HepG2 (cell line): ENCODE measurements around the gene SLC8A2. TPM values are rescaled to one million over a fixed set of nuclear protein-coding genes. Genes with fewer than 3 reads are reported as not detected.

Source experiments
- CAMTA2 ChIP-seq: sonication (generic); formaldehyde crosslinking; IDR thresholded peaks from 2 replicates; pipeline ENCODE4 v1.4.0; 2020; ENCODE audit warnings: mild to moderate bottlenecking, missing genetic modification reagents, borderline replicate concordance
- DPF2 ChIP-seq: sonication (generic); formaldehyde crosslinking; IDR thresholded peaks from 2 replicates; pipeline ENCODE4 v1.4.0; 2020; ENCODE audit warnings: mild to moderate bottlenecking, low read depth, missing genetic modification reagents, borderline replicate concordance
- EHMT2 ChIP-seq: fragments of 200-600 bp; sonication (generic); IDR thresholded peaks from 2 replicates; pipeline ENCODE4 v1.7.0; 2017; ENCODE audit warnings: antibody characterized with exemption, low read depth, low read length, borderline replicate concordance
- ERF ChIP-seq: IDR thresholded peaks from 2 replicates; pipeline ENCODE4 v1.6.1; 2018; ENCODE audit warnings: missing biosample characterization, missing genetic modification reagents
- FOXP1 ChIP-seq, 2 experiments: fragments of 450-650 bp in 1 of 2; IDR thresholded peaks; 2 replicates each; pipeline ENCODE4 v1.6.1; 2017 to 2018; ENCODE audit warnings: antibody characterized with exemption in 1 of 2
- ISX ChIP-seq: sonication (generic); formaldehyde crosslinking; conservative IDR thresholded peaks from 2 replicates; pipeline ENCODE4 v1.5.0; 2020; ENCODE audit warnings: missing genetic modification reagents
- NCOA5 ChIP-seq: sonication (generic); formaldehyde crosslinking; IDR thresholded peaks from 2 replicates; pipeline ENCODE4 v1.4.0; 2020; ENCODE audit warnings: missing genetic modification reagents
- NR2F6 ChIP-seq, 2 experiments: IDR thresholded peaks; 2 replicates each; pipeline ENCODE4 v1.6.1; 2016; ENCODE audit warnings: antibody characterized with exemption in 1 of 2, mild to moderate bottlenecking in 1 of 2
- PHF5A ChIP-seq: IDR thresholded peaks from one replicate; pipeline ENCODE4 v1.6.1; 2018; ENCODE audit warnings: low read depth, missing genetic modification reagents; ENCODE audit not compliant: unreplicated experiment
- XRCC5 ChIP-seq: fragments of 200-400 bp; formaldehyde crosslinking; optimal IDR thresholded peaks from 2 replicates; pipeline ENCODE3; 2017; ENCODE audit warnings: mild to moderate bottlenecking, low read length
- ZFP90 ChIP-seq: sonication (generic); formaldehyde crosslinking; IDR thresholded peaks from 2 replicates; pipeline ENCODE4 v1.8.0; 2022; ENCODE audit warnings: missing genetic modification reagents, mild to moderate bottlenecking, inconsistent platforms, borderline replicate concordance
- ZMYM3 ChIP-seq: sonication (generic); formaldehyde crosslinking; IDR thresholded peaks from 2 replicates; pipeline ENCODE4 v1.5.1; 2020; ENCODE audit warnings: mild to moderate bottlenecking, missing genetic modification reagents
- ZNF160 ChIP-seq: sonication (generic); formaldehyde crosslinking; IDR thresholded peaks from 2 replicates; pipeline ENCODE4 v1.8.0; 2022; ENCODE audit warnings: mild to moderate bottlenecking, inconsistent platforms, missing genetic modification reagents
- ZNF251 ChIP-seq: sonication (generic); formaldehyde crosslinking; IDR thresholded peaks from 2 replicates; pipeline ENCODE4 v1.9.0; 2021; ENCODE audit warnings: mild to moderate bottlenecking, missing genetic modification reagents
- ZNF33A ChIP-seq: sonication (generic); formaldehyde crosslinking; IDR thresholded peaks from 2 replicates; pipeline ENCODE4 v1.5.1; 2020; ENCODE audit warnings: missing genetic modification reagents, mild to moderate bottlenecking, moderate library complexity, borderline replicate concordance
- ZNF788 ChIP-seq: sonication (generic); formaldehyde crosslinking; IDR thresholded peaks from 2 replicates; pipeline ENCODE4 v1.5.0; 2020; ENCODE audit warnings: mild to moderate bottlenecking, missing genetic modification reagents, borderline replicate concordance
- ZNF816 ChIP-seq: sonication (generic); formaldehyde crosslinking; IDR thresholded peaks from 2 replicates; pipeline ENCODE4 v1.8.0; 2022; ENCODE audit warnings: missing genetic modification reagents, mild to moderate bottlenecking, borderline replicate concordance
- polyA plus RNA-seq, 8 experiments: library from polyadenylated mRNA; depleted of rRNA in 3 of 8; stranded (reverse) in 7 of 8; unstranded in 1 of 8; fragments of >200 nt; fragmentation: Illumina TruSeq in 4 of 8; extraction: Trizol in 4 of 8; gene quantifications; 2 replicates each; pipeline versions ENCODE4 v1.2.1 to v1.2.3, GENCODE V29; 2011 to 2016; ENCODE audit warnings: low read depth in 4 of 8, missing spikeins in 1 of 8, mixed read lengths in 1 of 8; ENCODE audit not compliant: insufficient read depth in 1 of 8
- total RNA-seq, 5 experiments: library from RNA; depleted of rRNA; stranded (reverse); fragments of >200 nt; fragmentation: Illumina TruSeq; extraction: Trizol; gene quantifications; 2 replicates each; pipeline ENCODE4 v1.2.3, GENCODE V29; 2016; ENCODE audit warnings: low read depth in 1 of 5
- TF ChIP-seq, protein P1 (sequence below): sonication (generic); formaldehyde crosslinking; IDR thresholded peaks from 2 replicates; pipeline ENCODE4 v1.4.0; 2020; ENCODE audit warnings: missing genetic modification reagents
- TF ChIP-seq, protein P2 (sequence below): sonication (generic); formaldehyde crosslinking; IDR thresholded peaks from 2 replicates; pipeline ENCODE4 v1.8.0; 2022; ENCODE audit warnings: missing genetic modification reagents, mild to moderate bottlenecking, inconsistent platforms, borderline replicate concordance
- TF ChIP-seq, protein P3 (sequence below), 2 experiments: sonication (generic) in 1 of 2; formaldehyde crosslinking in 1 of 2; IDR thresholded peaks; 2 replicates each; pipeline versions ENCODE4 v1.4.0 to v1.6.1; 2018 to 2020; ENCODE audit warnings: missing genetic modification reagents in 2 of 2, borderline replicate concordance in 1 of 2, low read depth in 1 of 2, mild to moderate bottlenecking in 1 of 2, missing biosample characterization in 1 of 2
- TF ChIP-seq, protein P4 (sequence below): sonication (generic); formaldehyde crosslinking; IDR thresholded peaks from 2 replicates; pipeline ENCODE4 v1.4.0; 2020; ENCODE audit warnings: missing genetic modification reagents

SLC8A2 gene
- total and polyA plus RNA-seq, 2 of the 13 experiments (the other 11 are each of a cell fraction or from before 2014, with no cell fraction given), result 0.02 TPM; not detected in 1

DNA sequence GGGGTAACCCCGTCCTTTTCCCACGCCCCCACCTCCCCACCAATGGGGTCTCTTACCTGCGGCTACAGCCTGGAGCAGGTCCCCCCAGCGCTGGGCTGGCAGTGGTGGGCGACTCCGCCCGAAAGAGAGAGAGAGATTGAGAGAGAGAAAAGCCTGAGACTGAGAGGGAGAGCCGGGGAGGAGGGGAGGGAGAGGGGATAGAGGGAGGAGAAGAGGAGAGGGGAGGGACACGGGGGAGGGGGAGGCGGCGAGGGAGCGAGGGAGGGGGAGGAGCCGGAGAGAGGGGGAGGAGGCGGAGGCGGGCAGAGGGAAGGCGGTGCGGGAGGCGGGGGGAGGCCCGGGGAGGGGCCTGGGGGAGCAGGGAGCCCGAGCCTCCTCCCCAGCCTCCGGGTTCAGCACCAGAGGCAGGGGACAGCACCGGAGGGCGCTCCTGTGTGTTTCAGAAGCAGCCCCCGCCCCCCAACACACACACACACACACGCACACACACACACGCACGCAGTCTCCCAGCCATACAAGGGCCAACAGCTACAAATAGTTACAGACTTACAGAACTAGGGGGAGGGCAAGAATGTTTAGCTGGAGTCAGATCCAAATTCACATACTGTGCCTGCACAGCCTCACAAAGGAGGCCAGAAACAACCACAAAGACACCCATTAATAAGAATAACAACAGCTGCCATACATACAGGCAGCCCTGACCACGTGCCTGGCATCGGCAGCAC, at the start of gene SLC8A2 (continued):
- TF ChIP-seq, protein P1, sequence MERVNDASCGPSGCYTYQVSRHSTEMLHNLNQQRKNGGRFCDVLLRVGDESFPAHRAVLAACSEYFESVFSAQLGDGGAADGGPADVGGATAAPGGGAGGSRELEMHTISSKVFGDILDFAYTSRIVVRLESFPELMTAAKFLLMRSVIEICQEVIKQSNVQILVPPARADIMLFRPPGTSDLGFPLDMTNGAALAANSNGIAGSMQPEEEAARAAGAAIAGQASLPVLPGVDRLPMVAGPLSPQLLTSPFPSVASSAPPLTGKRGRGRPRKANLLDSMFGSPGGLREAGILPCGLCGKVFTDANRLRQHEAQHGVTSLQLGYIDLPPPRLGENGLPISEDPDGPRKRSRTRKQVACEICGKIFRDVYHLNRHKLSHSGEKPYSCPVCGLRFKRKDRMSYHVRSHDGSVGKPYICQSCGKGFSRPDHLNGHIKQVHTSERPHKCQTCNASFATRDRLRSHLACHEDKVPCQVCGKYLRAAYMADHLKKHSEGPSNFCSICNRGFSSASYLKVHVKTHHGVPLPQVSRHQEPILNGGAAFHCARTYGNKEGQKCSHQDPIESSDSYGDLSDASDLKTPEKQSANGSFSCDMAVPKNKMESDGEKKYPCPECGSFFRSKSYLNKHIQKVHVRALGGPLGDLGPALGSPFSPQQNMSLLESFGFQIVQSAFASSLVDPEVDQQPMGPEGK (CRISPR knock-in tag), result peak; percentile 78
- 0 out of 2 replicates have a peak, but pooled peaks have one; percentile 36 for TF ChIP-seq ZNF816 (CRISPR knock-in tag)
- no peak for TF ChIP-seq DPF2
- 0 out of 2 replicates have a peak, but pooled peaks have one; percentile 36 for TF ChIP-seq ZFP90 (CRISPR knock-in tag)
- TF ChIP-seq, protein P2, sequence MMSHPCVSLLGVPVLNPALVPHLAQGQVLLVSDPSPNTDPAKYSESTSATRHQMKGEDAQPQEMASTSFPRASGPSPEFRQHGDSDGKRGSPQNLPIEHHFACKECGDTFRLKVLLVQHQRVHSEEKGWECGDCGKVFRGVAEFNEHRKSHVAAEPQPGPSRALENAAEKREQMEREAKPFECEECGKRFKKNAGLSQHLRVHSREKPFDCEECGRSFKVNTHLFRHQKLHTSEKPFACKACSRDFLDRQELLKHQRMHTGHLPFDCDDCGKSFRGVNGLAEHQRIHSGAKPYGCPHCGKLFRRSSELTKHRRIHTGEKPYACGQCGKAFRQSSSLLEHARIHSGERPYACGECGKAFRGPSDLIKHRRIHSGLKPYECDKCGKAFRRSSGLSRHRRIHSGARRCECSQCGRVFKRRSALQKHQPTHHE (CRISPR knock-in tag), result no peak
- TF ChIP-seq XRCC5, result no peak
- TF ChIP-seq EHMT2, result peak; percentile 87; the same call in 1 of the 2 replicates
- TF ChIP-seq CAMTA2, result no peak
- TF ChIP-seq ERF (CRISPR knock-in tag), result no peak
- no peak for TF ChIP-seq ISX
- TF ChIP-seq, protein P3, sequence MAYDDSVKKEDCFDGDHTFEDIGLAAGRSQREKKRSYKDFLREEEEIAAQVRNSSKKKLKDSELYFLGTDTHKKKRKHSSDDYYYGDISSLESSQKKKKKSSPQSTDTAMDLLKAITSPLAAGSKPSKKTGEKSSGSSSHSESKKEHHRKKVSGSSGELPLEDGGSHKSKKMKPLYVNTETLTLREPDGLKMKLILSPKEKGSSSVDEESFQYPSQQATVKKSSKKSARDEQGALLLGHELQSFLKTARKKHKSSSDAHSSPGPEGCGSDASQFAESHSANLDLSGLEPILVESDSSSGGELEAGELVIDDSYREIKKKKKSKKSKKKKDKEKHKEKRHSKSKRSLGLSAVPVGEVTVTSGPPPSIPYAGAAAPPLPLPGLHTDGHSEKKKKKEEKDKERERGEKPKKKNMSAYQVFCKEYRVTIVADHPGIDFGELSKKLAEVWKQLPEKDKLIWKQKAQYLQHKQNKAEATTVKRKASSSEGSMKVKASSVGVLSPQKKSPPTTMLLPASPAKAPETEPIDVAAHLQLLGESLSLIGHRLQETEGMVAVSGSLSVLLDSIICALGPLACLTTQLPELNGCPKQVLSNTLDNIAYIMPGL (CRISPR knock-in tag; IDR thresholded peaks at IDR 0.05; ENCODE audit: borderline replicate concordance in 1 of 2, low read depth in 1 of 2), result 0 out of 4 replicates have a peak, but pooled peaks of 1 of the 2 experiments have one; percentile 24
- no peak for TF ChIP-seq ZNF251
- TF ChIP-seq ZNF160 (CRISPR knock-in tag), result peak; percentile 40; the same call in 1 of the 2 replicates
- no peak for TF ChIP-seq FOXP1 (IDR thresholded peaks at IDR 0.05)
- no peak for TF ChIP-seq FOXP1 (CRISPR knock-in tag; IDR thresholded peaks at IDR 0.05)
- no peak for TF ChIP-seq ZNF33A (CRISPR knock-in tag)
- no peak for TF ChIP-seq NCOA5 (CRISPR knock-in tag)
- TF ChIP-seq ZMYM3 (CRISPR knock-in tag), result peak; percentile 69
- TF ChIP-seq, protein P4, sequence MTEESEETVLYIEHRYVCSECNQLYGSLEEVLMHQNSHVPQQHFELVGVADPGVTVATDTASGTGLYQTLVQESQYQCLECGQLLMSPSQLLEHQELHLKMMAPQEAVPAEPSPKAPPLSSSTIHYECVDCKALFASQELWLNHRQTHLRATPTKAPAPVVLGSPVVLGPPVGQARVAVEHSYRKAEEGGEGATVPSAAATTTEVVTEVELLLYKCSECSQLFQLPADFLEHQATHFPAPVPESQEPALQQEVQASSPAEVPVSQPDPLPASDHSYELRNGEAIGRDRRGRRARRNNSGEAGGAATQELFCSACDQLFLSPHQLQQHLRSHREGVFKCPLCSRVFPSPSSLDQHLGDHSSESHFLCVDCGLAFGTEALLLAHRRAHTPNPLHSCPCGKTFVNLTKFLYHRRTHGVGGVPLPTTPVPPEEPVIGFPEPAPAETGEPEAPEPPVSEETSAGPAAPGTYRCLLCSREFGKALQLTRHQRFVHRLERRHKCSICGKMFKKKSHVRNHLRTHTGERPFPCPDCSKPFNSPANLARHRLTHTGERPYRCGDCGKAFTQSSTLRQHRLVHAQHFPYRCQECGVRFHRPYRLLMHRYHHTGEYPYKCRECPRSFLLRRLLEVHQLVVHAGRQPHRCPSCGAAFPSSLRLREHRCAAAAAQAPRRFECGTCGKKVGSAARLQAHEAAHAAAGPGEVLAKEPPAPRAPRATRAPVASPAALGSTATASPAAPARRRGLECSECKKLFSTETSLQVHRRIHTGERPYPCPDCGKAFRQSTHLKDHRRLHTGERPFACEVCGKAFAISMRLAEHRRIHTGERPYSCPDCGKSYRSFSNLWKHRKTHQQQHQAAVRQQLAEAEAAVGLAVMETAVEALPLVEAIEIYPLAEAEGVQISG (CRISPR knock-in tag), result peak; percentile 42; the same call in 1 of the 2 replicates
- TF ChIP-seq NR2F6 (IDR thresholded peaks at IDR 0.05), result no peak
- TF ChIP-seq NR2F6 (CRISPR knock-in tag; IDR thresholded peaks at IDR 0.05), result peak; percentile 12; the same call in 1 of the 2 replicates
- peak; percentile 19; the same call in 1 of the 2 replicates for TF ChIP-seq ZNF788
- TF ChIP-seq PHF5A, result no peak
